22Rv1 (cell line): ENCODE results near the gene SLX4IP.

Experiments used
- H3K27ac ChIP-seq: fragments of 450-650 bp; 2 replicates; pipeline ENCODE4 v1.5.1; 2017
- CTCF ChIP-seq: fragments of 450-650 bp; IDR thresholded peaks from 2 replicates; pipeline ENCODE4 v1.5.1; 2017; ENCODE audit warnings: mild to moderate bottlenecking
- ZFX ChIP-seq: fragments of 450-650 bp; IDR thresholded peaks from 2 replicates; pipeline ENCODE4 v1.6.1; 2017; ENCODE audit warnings: antibody characterized with exemption, borderline replicate concordance

Gene SLX4IP

GRCh38 chr20:10474606-10475184, 39.6 kb downstream of the SLX4IP start:
- H3K27ac ChIP-seq, result no peak overlapping the region
- TF ChIP-seq ZFX, result no peak
- no peak for TF ChIP-seq CTCF

- no peak overlapping the region for H3K27ac ChIP-seq
- TF ChIP-seq CTCF, result no peak
- no peak for TF ChIP-seq ZFX
Observed at GRCh38 chr20:10475225-10475624, 40.1 kb downstream of the SLX4IP start.

GRCh38 chr20:10476319-10476724, 41.2 kb downstream of the SLX4IP start:
- H3K27ac ChIP-seq, result no peak overlapping the region
- TF ChIP-seq CTCF, result no peak

GRCh38 chr20:10478205-10478604, 43.1 kb downstream of the SLX4IP start:
- H3K27ac ChIP-seq, result no peak overlapping the region
- TF ChIP-seq ZFX (no peak), CTCF (no peak)

- no peak overlapping the region for H3K27ac ChIP-seq
- TF ChIP-seq CTCF (no peak), ZFX (no peak)
Observed at GRCh38 chr20:10478930-10479329, 43.8 kb downstream of the SLX4IP start.

GRCh38 chr20:10481676-10482075, 46.6 kb downstream of the SLX4IP start:
- TF ChIP-seq ZFX (no peak), CTCF (no peak)
- no peak overlapping the region for H3K27ac ChIP-seq

GRCh38 chr20:10483691-10484090, 48.6 kb downstream of the SLX4IP start:
- TF ChIP-seq ZFX, result no peak
- no peak for TF ChIP-seq CTCF
- no peak overlapping the region for H3K27ac ChIP-seq
